ENCODE measurements around the gene SYCP2L.
"Not testable (repeated sequence)": the region's sequence is repeated elsewhere in the genome, so short reads cannot be mapped to it uniquely, and the experiment has no call there.

SYCP2L gene

GRCh38 chr6:11003297-11003696 is 116.4 kb downstream of the SYCP2L start:
- not testable (repeated sequence) for H3K36me3 ChIP-seq (ENCODE audit: control insufficient read depth in 2 of 2, insufficient read depth in 2 of 2, low read length in 2 of 2); H3K27ac ChIP-seq (ENCODE audit: low read length); H3K9me3 ChIP-seq (ENCODE audit: control insufficient read depth in 2 of 2, low read length in 2 of 2); H3K4me3 ChIP-seq (ENCODE audit: low read length in 2 of 2); H3K9ac ChIP-seq (ENCODE audit: low read length in 2 of 2); H3K4me1 ChIP-seq (ENCODE audit: control insufficient read depth, insufficient read depth, low read length); H3K27me3 ChIP-seq (ENCODE audit: control insufficient read depth in 1 of 2, insufficient read depth in 2 of 2, low read length in 2 of 2)

- H3K27me3 ChIP-seq (ENCODE audit: control insufficient read depth in 1 of 2, insufficient read depth in 2 of 2, low read length in 2 of 2): peaks cover 0 to 3% of the 10 kb centered on the region in 2 donors
- no peaks in the 10 kb centered on the region for H3K36me3 ChIP-seq (ENCODE audit: control insufficient read depth in 2 of 2, insufficient read depth in 2 of 2, low read length in 2 of 2)
- no peaks in the 10 kb centered on the region for H3K4me1 ChIP-seq (ENCODE audit: control insufficient read depth, insufficient read depth, low read length)
- H3K9ac ChIP-seq (ENCODE audit: low read length in 2 of 2): no peak overlapping the region
- H3K27ac ChIP-seq (ENCODE audit: low read length): no peak overlapping the region
- H3K9me3 ChIP-seq (ENCODE audit: control insufficient read depth in 2 of 2, low read length in 2 of 2): no peaks in the 10 kb centered on the region
- no peak overlapping the region for H3K4me3 ChIP-seq (ENCODE audit: low read length in 2 of 2)
Observed at GRCh38 chr6:11006061-11006460, 119.2 kb downstream of the SYCP2L start.

- Histone ChIP-seq H3K27me3 (ENCODE audit: control insufficient read depth in 1 of 2, insufficient read depth in 2 of 2, low read length in 2 of 2) (peaks cover 0 to 3% of the 10 kb centered on the region in 2 donors), H3K27ac (ENCODE audit: low read length) (no peak overlapping the region), H3K9me3 (ENCODE audit: control insufficient read depth in 2 of 2, low read length in 2 of 2) (no peaks in the 10 kb centered on the region), H3K36me3 (ENCODE audit: control insufficient read depth in 2 of 2, insufficient read depth in 2 of 2, low read length in 2 of 2) (no peaks in the 10 kb centered on the region), H3K9ac (ENCODE audit: low read length in 2 of 2) (no peak overlapping the region), H3K4me3 (ENCODE audit: low read length in 2 of 2) (no peak overlapping the region), H3K4me1 (ENCODE audit: control insufficient read depth, insufficient read depth, low read length) (no peaks in the 10 kb centered on the region)
Observed at GRCh38 chr6:11007715-11008608, 121.1 kb downstream of the SYCP2L start.

GRCh38 chr6:11008821-11009220 is 122.0 kb downstream of the SYCP2L start:
- no peak overlapping the region for H3K27ac ChIP-seq (ENCODE audit: low read length)
- H3K36me3 ChIP-seq (ENCODE audit: control insufficient read depth in 2 of 2, insufficient read depth in 2 of 2, low read length in 2 of 2): no peaks in the 10 kb centered on the region
- no peak overlapping the region for H3K9ac ChIP-seq (ENCODE audit: low read length in 2 of 2)
- H3K9me3 ChIP-seq (ENCODE audit: control insufficient read depth in 2 of 2, low read length in 2 of 2): no peaks in the 10 kb centered on the region
- H3K4me3 ChIP-seq (ENCODE audit: low read length in 2 of 2): no peak overlapping the region
- peaks cover 0 to 3% of the 10 kb centered on the region in 2 donors for H3K27me3 ChIP-seq (ENCODE audit: control insufficient read depth in 1 of 2, insufficient read depth in 2 of 2, low read length in 2 of 2)
- H3K4me1 ChIP-seq (ENCODE audit: control insufficient read depth, insufficient read depth, low read length): no peaks in the 10 kb centered on the region

- Histone ChIP-seq H3K27ac (ENCODE audit: low read length) (no peak overlapping the region), H3K9me3 (ENCODE audit: control insufficient read depth in 2 of 2, low read length in 2 of 2) (no peaks in the 10 kb centered on the region), H3K4me3 (ENCODE audit: low read length in 2 of 2) (no peak overlapping the region), H3K27me3 (ENCODE audit: control insufficient read depth in 1 of 2, insufficient read depth in 2 of 2, low read length in 2 of 2) (peaks cover 0 to 3% of the 10 kb centered on the region in 2 donors), H3K36me3 (ENCODE audit: control insufficient read depth in 2 of 2, insufficient read depth in 2 of 2, low read length in 2 of 2) (no peaks in the 10 kb centered on the region), H3K4me1 (ENCODE audit: control insufficient read depth, insufficient read depth, low read length) (no peaks in the 10 kb centered on the region), H3K9ac (ENCODE audit: low read length in 2 of 2) (no peak overlapping the region)
Observed at GRCh38 chr6:11009353-11009752, 122.5 kb downstream of the SYCP2L start.

- Histone ChIP-seq H3K27me3 (ENCODE audit: control insufficient read depth in 1 of 2, insufficient read depth in 2 of 2, low read length in 2 of 2) (peaks cover 0 to 3% of the 10 kb centered on the region in 2 donors), H3K9ac (ENCODE audit: low read length in 2 of 2) (no peak overlapping the region), H3K4me1 (ENCODE audit: control insufficient read depth, insufficient read depth, low read length) (no peaks in the 10 kb centered on the region), H3K9me3 (ENCODE audit: control insufficient read depth in 2 of 2, low read length in 2 of 2) (no peaks in the 10 kb centered on the region), H3K36me3 (ENCODE audit: control insufficient read depth in 2 of 2, insufficient read depth in 2 of 2, low read length in 2 of 2) (no peaks in the 10 kb centered on the region), H3K27ac (ENCODE audit: low read length) (no peak overlapping the region), H3K4me3 (ENCODE audit: low read length in 2 of 2) (no peak overlapping the region)
Observed at GRCh38 chr6:11011787-11012234, 125.0 kb downstream of the SYCP2L start.

GRCh38 chr6:11012295-11012754 is 125.5 kb downstream of the SYCP2L start:
- Histone ChIP-seq H3K4me1 (ENCODE audit: control insufficient read depth, insufficient read depth, low read length) (no peaks in the 10 kb centered on the region), H3K9me3 (ENCODE audit: control insufficient read depth in 2 of 2, low read length in 2 of 2) (no peaks in the 10 kb centered on the region), H3K27ac (ENCODE audit: low read length) (no peak overlapping the region), H3K36me3 (ENCODE audit: control insufficient read depth in 2 of 2, insufficient read depth in 2 of 2, low read length in 2 of 2) (no peaks in the 10 kb centered on the region), H3K27me3 (ENCODE audit: control insufficient read depth in 1 of 2, insufficient read depth in 2 of 2, low read length in 2 of 2) (peaks cover 0 to 3% of the 10 kb centered on the region in 2 donors), H3K4me3 (ENCODE audit: low read length in 2 of 2) (no peak overlapping the region), H3K9ac (ENCODE audit: low read length in 2 of 2) (no peak overlapping the region)

GRCh38 chr6:11012976-11013720 is 126.3 kb downstream of the SYCP2L start:
- Histone ChIP-seq H3K9me3 (ENCODE audit: control insufficient read depth in 2 of 2, low read length in 2 of 2) (no peaks in the 10 kb centered on the region), H3K4me1 (ENCODE audit: control insufficient read depth, insufficient read depth, low read length) (no peaks in the 10 kb centered on the region), H3K4me3 (ENCODE audit: low read length in 2 of 2) (no peak overlapping the region), H3K27me3 (ENCODE audit: control insufficient read depth in 1 of 2, insufficient read depth in 2 of 2, low read length in 2 of 2) (peaks cover 0 to 3% of the 10 kb centered on the region in 2 donors), H3K27ac (ENCODE audit: low read length) (no peak overlapping the region), H3K9ac (ENCODE audit: low read length in 2 of 2) (no peak overlapping the region), H3K36me3 (ENCODE audit: control insufficient read depth in 2 of 2, insufficient read depth in 2 of 2, low read length in 2 of 2) (no peaks in the 10 kb centered on the region)

- Histone ChIP-seq H3K4me1 (ENCODE audit: control insufficient read depth, insufficient read depth, low read length) (no peaks in the 10 kb centered on the region), H3K4me3 (ENCODE audit: low read length in 2 of 2) (no peak overlapping the region), H3K27me3 (ENCODE audit: control insufficient read depth in 1 of 2, insufficient read depth in 2 of 2, low read length in 2 of 2) (peaks cover 0 to 3% of the 10 kb centered on the region in 2 donors), H3K9me3 (ENCODE audit: control insufficient read depth in 2 of 2, low read length in 2 of 2) (no peaks in the 10 kb centered on the region), H3K9ac (ENCODE audit: low read length in 2 of 2) (no peak overlapping the region), H3K36me3 (ENCODE audit: control insufficient read depth in 2 of 2, insufficient read depth in 2 of 2, low read length in 2 of 2) (no peaks in the 10 kb centered on the region), H3K27ac (ENCODE audit: low read length) (no peak overlapping the region)
Observed at GRCh38 chr6:11013721-11014070, 126.8 kb downstream of the SYCP2L start.

GRCh38 chr6:11015102-11015501 is 128.2 kb downstream of the SYCP2L start:
- H3K9ac ChIP-seq (ENCODE audit: low read length in 2 of 2): no peak overlapping the region
- no peak overlapping the region for H3K27ac ChIP-seq (ENCODE audit: low read length)
- no peaks in the 10 kb centered on the region for H3K36me3 ChIP-seq (ENCODE audit: control insufficient read depth in 2 of 2, insufficient read depth in 2 of 2, low read length in 2 of 2)
- no peaks in the 10 kb centered on the region for H3K4me1 ChIP-seq (ENCODE audit: control insufficient read depth, insufficient read depth, low read length)
- H3K9me3 ChIP-seq (ENCODE audit: control insufficient read depth in 2 of 2, low read length in 2 of 2): no peaks in the 10 kb centered on the region
- H3K4me3 ChIP-seq (ENCODE audit: low read length in 2 of 2): no peak overlapping the region
- H3K27me3 ChIP-seq (ENCODE audit: control insufficient read depth in 1 of 2, insufficient read depth in 2 of 2, low read length in 2 of 2): no peaks in the 10 kb centered on the region

All from stomach smooth muscle (tissue), 2 donors.